GM12892 (cell line): ENCODE results near the gene EIF1.
"Not testable (repeated sequence)": the region's sequence is repeated elsewhere in the genome, so short reads cannot be mapped to it uniquely, and the experiment has no call there.

Experiments used
- DNase-seq: peaks from one replicate; pipeline ENCODE4 v3.0.0; 2011; ENCODE audit not compliant: insufficient read length
- FAIRE-seq: peaks from 2 replicates; lab custom pipeline; 2011; peaks lifted over from hg19 to GRCh38; lab: Jason Lieb, UNC
- POLR2A ChIP-seq: IDR thresholded peaks from 2 replicates; pipeline ENCODE4 v1.6.1; 2011; ENCODE audit warnings: low read depth, low read length, control low read depth
- POLR2AphosphoS5 ChIP-seq: IDR thresholded peaks from 2 replicates; pipeline ENCODE4 v1.6.1; 2011; ENCODE audit warnings: low read depth, low read length, control low read depth
- TAF1 ChIP-seq: IDR thresholded peaks from 2 replicates; pipeline ENCODE4 v1.6.1; 2011; ENCODE audit warnings: low read depth, mild to moderate bottlenecking, control low read depth, low read length, borderline replicate concordance

EIF1 gene

DNA sequence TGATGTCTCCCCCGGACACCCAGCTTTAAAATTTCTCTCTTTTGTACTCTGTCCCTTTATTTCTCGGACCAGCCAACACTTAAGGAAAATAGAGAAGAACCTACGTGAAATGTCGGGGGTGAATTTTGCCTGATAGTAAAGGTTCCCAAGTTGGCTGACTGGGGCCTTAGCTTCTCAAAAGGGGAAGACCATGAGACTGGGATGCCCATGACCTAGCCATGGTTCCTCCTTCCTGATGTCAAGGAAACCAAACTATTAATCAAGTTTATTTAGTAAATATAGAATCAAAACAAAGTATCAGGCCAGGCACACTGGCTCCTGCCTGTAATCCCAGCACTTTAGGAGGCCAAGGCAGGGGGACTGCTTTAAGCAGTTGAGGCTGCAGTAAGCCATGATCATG, 2.4 kb upstream of the EIF1 start:
- TF ChIP-seq POLR2AphosphoS5 (no peak), TAF1 (no peak), POLR2A (no peak)
- no peak for FAIRE-seq

DNA sequence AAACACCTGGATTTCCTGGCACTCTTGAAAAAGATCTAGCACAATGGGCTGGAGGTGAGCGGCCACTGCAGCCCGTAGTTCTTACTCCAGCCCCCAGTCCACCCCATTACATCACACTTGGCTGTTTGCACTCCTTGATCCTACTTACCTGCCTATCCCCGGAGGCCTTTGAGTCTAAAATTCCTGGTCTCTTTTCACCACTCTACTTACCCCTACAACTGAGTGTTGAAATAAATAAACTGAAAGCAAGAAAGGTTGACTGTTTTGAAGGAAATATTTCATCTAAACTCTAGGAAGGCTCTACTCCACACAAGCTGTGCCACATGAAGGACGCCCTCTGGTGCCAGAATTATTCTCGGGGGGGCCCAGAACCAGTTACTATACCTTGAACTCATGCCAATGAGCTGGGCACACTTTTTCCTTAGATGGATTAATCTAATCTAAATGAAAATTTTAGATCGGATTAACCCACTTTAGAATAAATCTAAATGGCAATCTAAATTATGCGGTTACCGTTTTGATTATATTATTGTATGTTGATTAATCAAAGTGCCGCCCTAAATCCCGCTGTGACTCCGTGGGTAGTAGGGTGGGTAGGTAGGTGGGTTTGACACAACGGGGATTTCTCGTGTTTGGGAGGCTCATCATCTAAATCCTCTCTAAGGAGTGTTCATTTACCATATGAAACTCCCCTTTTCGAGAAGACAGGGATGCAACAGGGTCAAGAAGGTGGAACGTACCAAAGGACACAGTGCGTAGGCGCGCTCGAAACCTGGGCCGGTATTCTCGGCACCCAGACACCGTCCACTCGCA, 651 bp upstream of the EIF1 start:
- DNase-seq (no peak), FAIRE-seq (no peak)
- no peak for TF ChIP-seq POLR2AphosphoS5
- TF ChIP-seq POLR2A, result no peak
- no peak for TF ChIP-seq TAF1

More for the DNA sequence above, 2.4 kb upstream of the EIF1 start:
- no peak for DNase-seq

DNA sequence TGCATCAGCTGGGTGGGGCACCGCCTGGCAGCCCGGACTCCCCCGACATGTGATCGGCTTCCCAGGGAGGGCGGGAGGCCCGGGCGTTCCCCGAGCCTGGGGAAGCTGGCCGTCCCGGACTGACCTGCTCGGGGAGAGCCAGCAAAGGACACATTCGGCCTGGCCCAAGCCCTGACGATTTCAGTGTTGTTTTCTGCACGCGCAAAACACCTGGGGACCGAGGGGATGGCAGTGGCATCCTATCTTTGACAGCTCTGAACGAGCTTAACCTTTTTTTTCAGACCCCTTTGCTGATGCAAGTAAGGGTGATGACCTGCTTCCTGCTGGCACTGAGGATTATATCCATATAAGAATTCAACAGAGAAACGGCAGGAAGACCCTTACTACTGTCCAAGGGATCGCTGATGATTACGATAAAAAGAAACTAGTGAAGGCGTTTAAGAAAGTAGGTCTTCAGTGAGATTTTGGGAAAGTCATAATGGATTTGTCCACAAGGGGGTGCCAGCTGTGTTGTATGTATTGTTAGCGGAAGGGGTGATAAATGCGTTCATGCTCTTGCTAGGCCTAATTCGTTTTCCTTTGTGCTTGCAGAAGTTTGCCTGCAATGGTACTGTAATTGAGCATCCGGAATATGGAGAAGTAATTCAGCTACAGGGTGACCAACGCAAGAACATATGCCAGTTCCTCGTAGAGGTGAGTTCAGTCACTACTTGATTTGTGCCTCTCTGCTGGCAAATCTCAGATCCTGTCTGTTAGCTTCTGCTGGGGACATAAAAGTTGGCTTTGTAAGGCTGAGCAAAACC, 1.0 kb downstream of the EIF1 start:
- no peak for TF ChIP-seq TAF1
- no peak for TF ChIP-seq POLR2A
- no peak for TF ChIP-seq POLR2AphosphoS5
- DNase-seq (no peak), FAIRE-seq (peak; percentile 50)

DNA sequence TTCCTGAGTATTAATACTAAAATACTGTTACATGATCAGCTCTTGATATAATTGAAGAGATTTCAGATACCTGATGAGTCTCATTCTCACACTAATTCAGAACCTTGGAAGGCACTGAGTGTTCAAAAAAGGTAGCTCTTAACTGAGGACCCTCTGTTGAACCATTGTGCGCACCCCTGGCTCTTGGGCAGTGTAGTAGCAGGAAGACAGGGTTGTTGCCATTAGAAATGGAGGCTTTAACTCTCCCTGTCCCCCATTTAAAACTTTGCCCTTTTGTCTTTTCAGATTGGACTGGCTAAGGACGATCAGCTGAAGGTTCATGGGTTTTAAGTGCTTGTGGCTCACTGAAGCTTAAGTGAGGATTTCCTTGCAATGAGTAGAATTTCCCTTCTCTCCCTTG, 1.8 kb downstream of the EIF1 start:
- FAIRE-seq (no peak), DNase-seq (no peak)
- TF ChIP-seq POLR2AphosphoS5 (no peak), TAF1 (no peak), POLR2A (no peak)

DNA sequence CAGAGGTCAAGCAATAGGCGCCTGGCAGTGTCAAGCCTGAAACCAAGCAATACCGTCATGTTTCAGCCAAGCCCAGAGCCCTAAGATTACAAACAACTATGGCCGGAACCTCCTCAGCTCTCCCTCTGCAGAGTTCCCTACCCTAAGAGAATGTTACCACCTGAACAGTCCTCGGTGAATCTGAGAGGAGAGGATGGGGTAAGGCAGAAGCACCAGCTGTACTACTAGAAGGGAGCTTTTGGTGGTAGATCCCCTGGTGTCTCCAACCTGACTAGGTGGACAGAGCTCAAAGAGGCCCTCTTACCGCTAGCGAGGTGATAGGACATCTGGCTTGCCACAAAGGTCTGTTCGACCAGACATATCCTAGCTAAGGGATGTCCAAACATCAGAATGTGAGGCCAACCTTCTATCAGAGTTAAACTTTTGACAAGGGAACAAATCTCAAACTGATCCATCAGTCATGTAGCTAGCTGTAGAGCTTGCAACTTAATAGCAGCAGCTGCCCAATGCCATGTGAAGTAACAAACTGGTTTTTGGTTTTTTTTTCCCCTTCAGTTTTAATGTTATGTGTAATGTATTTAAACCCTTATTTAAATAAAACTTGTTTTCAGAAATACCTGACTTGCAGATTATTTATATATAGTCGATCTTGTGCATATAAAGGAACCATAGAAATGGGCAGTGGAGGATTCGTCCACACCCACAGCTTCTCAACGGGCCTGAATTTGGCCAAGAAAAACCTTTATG, 2.5 kb downstream of the EIF1 start:
- no peak for FAIRE-seq
- TF ChIP-seq POLR2AphosphoS5 (peak; percentile 78; the same call in 1 of the 2 replicates), TAF1 (no peak), POLR2A (peak; percentile 65)
- DNase-seq, result no peak

DNA sequence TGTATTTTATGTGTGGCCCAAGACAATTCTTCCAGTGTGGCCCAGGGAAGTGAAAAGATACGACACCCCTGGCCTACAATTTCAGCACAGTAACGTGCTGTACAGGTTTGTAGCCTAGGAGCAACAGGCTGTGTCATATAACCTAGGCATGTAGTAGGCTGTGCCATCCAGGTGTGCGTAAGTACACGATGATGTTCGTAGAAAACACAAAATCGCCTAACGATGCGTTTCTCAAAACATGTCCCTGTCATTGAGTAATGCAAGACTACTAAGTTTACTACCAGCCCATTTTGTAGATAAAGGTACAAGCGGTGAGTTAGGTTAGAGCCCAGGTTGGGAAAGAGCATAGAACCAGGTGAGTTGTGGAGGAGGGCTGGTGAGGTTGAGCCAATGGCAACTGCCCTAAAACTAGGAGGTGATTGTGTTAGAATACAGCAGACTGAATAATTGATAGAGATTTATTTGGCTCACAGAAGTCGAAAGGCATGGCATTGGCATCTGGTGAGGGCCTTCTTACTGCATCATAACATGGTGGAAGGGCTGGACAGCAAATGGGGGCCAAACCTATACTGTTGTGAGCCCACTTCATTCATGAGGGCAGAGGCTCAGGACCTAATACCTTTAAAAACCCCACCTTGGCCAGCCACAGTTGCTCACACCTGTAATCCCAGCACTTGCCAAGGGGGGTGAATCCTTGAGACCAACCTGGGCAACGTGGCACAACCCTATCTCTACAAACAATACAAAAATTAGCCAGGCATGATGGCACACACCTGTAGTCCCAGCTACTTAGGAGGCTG, 4.2 kb downstream of the EIF1 start:
- FAIRE-seq (no peak), DNase-seq (no peak)
- no peak for TF ChIP-seq TAF1
- no peak; the same call in 1 of the 2 replicates for TF ChIP-seq POLR2AphosphoS5
- TF ChIP-seq POLR2A, result no peak

DNA sequence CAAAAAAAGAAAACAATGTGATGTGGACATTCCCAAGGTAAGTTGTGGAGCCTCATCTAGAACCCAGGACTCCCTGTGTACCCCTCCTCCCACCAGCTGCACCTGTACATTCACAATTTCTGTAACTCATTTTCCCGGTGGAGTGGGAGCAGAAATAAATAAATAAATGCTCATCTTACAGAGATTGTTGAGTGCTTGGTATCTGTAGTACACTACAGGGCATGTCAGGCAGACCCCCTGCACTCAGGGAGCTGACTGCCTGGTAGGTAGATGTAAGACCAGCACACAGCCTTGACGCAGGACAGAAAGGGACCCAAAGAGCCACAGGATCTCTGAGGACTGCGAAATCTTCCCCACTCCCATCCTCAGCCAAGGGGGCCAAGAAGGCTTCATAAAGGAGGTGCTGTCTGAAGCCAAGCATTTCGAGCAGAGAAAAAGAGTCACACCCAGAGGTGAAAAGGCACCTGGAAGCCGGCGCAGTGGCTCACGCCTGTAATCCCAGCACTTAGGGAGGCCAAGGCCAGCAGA, 6.5 kb downstream of the EIF1 start:
- FAIRE-seq (no peak), DNase-seq (no peak)
- TF ChIP-seq POLR2AphosphoS5 (no peak), POLR2A (no peak), TAF1 (no peak)

DNA sequence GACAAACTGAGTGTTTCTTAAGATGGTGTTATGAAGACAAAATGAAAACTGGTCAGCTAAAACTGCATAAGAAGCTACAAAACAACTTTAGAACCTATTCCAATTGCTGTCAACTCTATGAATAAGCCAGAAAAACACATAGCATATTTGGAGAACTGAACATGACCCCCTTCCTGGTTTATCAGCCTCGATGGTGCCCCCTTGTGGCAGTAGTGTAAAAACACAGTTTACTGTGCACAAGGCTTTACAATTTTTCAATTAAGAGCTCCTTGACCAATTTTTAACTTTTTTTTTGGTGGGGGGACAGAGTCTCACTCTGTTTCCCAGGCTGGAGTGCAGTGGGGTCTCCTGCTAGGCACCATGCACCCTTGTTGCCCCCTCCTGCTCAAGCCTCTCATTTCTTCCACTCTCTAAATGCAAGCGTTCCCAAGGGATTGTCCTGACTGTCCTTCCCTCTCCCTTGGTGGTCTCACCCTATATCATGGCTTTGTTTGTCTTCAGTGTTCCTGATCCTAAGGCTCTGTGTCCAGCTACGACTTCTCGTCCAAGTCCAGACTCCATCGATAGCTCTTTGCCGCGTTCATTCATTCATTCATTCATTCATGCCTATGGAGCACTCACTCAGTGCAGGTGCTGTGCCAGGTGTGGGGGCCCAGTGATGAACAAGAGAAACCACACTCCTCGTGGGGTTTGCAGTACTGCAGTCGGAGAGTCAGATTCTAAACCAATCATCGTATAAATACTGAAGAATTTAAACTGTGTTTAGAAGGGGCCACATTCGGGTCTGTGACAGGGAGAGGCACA, 7.5 kb downstream of the EIF1 start:
- FAIRE-seq (peak; percentile 73), DNase-seq (peak; percentile 52)
- no peak for TF ChIP-seq POLR2AphosphoS5
- no peak for TF ChIP-seq TAF1
- TF ChIP-seq POLR2A, result no peak

DNA sequence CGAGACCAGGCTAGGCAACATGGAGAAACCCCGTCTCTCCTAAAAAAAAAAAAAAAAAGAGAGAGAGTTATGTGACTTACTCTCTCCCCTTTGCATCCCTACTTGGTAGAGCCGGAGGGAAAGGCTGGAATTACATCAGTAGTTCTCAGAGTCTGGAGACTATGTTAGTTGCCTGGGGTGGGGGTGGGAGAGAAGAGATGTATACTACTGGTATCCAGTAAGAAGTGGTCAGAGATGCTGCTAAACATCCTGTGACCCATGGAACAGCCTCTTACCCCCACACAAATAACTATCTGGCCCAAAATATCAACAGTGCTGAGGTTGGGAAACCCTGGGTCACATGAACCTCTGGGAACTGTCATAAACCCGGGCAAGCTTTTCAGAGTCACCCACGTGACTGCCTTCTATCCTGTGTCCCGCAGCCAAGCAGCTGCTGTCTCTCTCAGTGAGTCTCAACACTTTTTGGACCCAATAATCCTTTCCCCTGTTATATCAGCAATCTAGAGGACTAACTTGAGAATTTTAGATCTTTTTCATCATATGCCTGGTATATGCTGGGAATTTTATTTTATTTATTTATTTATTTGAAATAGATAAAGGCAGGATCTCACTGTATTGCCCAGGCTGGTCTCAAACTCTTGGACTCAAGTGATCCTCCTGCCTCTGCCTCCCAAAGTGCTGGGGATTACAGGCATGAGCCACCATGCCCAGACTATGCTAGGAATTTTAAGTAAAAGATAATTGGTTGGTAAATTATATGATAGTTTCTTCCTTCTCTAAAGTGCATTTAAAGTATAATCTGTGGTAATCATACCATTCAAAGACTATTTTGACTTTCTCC, 8.7 kb downstream of the EIF1 start:
- no peak for TF ChIP-seq POLR2AphosphoS5
- TF ChIP-seq TAF1, result no peak
- no peak for TF ChIP-seq POLR2A
- FAIRE-seq (no peak), DNase-seq (no peak)

DNA sequence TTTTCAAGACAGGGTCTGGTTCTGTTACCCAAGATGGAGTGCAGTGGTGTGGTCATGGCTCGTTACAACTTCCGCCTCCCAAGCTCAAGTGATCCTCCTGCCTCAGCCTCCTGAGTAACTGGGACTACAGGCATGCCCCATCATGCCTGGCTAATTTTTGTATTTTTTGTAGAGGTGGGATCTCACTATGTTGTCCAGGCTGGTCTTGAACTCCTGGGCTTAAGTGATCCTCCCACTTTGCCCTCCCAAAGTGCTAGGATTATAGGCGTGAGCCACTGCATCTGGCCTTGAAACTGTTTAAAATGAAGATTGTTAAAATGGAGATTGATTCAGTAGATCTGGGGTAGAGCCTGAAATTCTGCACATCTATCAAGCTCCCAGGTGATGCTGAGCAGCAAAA, 12.2 kb downstream of the EIF1 start:
- FAIRE-seq, DNase-seq: not testable (repeated sequence)
